Transverse colon (tissue), 4 donors: Measurements from ENCODE around the gene C19orf18.

Experiments used
- POLR2A ChIP-seq: fragments of 450-650 bp; IDR thresholded peaks from one replicate; pipeline ENCODE4 v1.6.1; 2016; ENCODE audit warnings: antibody characterized with exemption, mild to moderate bottlenecking, moderate library complexity
- POLR2AphosphoS5 ChIP-seq, 3 donors: sonication (generic); formaldehyde crosslinking; IDR thresholded peaks; one replicate each; pipeline ENCODE4 v1.6.1; 2016; ENCODE audit warnings: antibody characterized with exemption in 3 of 3
- TF ChIP-seq, protein P1 (sequence below), 5 experiments: fragments of 200-600 bp in 3 of 5; fragments of 450-650 bp in 2 of 5; sonication (generic) in 3 of 5; IDR thresholded peaks; 1 replicate in 2 of 5; 2 replicates in 3 of 5; pipeline ENCODE4 v1.5.1; 2016 to 2017; ENCODE audit warnings: antibody characterized with exemption in 5 of 5, inconsistent platforms in 3 of 5, mild to moderate bottlenecking in 2 of 5, moderate library complexity in 1 of 5

DNA sequence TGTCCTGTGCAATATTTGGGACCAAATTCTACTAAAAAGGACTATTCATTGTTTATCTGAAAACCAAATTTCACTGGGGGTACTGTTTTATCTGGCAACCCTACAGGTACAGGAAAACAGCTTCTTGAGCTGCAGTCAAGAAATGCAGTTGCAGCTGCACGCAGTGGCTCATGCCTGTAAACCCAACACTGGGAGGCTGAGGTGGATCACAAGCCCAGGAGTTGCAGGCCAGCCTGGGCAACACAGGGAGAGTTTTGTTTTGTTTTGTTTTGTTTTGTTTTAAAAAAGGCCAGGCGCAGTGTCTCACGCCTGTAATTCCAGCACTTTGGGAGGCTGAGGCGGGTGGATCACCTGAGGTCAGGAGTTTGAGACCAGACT is 47.9 kb upstream of the C19orf18 start:
- TF ChIP-seq POLR2AphosphoS5 (IDR thresholded peaks at IDR 0.05) (no peak), POLR2A (no peak)
- TF ChIP-seq, protein P1, sequence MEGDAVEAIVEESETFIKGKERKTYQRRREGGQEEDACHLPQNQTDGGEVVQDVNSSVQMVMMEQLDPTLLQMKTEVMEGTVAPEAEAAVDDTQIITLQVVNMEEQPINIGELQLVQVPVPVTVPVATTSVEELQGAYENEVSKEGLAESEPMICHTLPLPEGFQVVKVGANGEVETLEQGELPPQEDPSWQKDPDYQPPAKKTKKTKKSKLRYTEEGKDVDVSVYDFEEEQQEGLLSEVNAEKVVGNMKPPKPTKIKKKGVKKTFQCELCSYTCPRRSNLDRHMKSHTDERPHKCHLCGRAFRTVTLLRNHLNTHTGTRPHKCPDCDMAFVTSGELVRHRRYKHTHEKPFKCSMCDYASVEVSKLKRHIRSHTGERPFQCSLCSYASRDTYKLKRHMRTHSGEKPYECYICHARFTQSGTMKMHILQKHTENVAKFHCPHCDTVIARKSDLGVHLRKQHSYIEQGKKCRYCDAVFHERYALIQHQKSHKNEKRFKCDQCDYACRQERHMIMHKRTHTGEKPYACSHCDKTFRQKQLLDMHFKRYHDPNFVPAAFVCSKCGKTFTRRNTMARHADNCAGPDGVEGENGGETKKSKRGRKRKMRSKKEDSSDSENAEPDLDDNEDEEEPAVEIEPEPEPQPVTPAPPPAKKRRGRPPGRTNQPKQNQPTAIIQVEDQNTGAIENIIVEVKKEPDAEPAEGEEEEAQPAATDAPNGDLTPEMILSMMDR (IDR thresholded peaks at IDR 0.05): no peak
